Measurements from ENCODE around the gene CYSLTR2.
"Not testable (repeated sequence)": the region's sequence is repeated elsewhere in the genome, so short reads cannot be mapped to it uniquely, and the experiment has no call there.

CYSLTR2 gene

GRCh38 chr13:48644951-48645350 is 8.8 kb upstream of the CYSLTR2 start:
- DNase-seq (ENCODE audit: low read depth in 3 of 3) = no peak

GRCh38 chr13:48645845-48646244 is 7.9 kb upstream of the CYSLTR2 start:
- no peak for DNase-seq (ENCODE audit: low read depth in 3 of 3)

GRCh38 chr13:48646791-48647190 is 6.9 kb upstream of the CYSLTR2 start:
- no peak for DNase-seq (ENCODE audit: low read depth in 3 of 3)

GRCh38 chr13:48647625-48648024 is 6.1 kb upstream of the CYSLTR2 start:
- DNase-seq (ENCODE audit: low read depth in 3 of 3) = no peak

GRCh38 chr13:48648446-48648845 is 5.3 kb upstream of the CYSLTR2 start:
- DNase-seq (ENCODE audit: low read depth in 3 of 3) = no peak

GRCh38 chr13:48652851-48653471 is 768 bp upstream of the CYSLTR2 start:
- no peak for DNase-seq (ENCODE audit: low read depth in 3 of 3)

- DNase-seq (ENCODE audit: low read depth in 3 of 3) = no peak
Observed at GRCh38 chr13:48654511-48654910, 782 bp downstream of the CYSLTR2 start.

GRCh38 chr13:48655291-48655690 is 1.6 kb downstream of the CYSLTR2 start:
- no peak for DNase-seq (ENCODE audit: low read depth in 3 of 3)

- no peak for DNase-seq (ENCODE audit: low read depth in 3 of 3)
Observed at GRCh38 chr13:48656608-48657007, 2.9 kb downstream of the CYSLTR2 start.

- no peak for DNase-seq (ENCODE audit: low read depth in 3 of 3)
Observed at GRCh38 chr13:48660361-48661076, 6.8 kb downstream of the CYSLTR2 start.

- no peak for DNase-seq (ENCODE audit: low read depth in 3 of 3)
Observed at GRCh38 chr13:48661107-48661506, 7.4 kb downstream of the CYSLTR2 start.

GRCh38 chr13:48662226-48662625 is 8.5 kb downstream of the CYSLTR2 start:
- DNase-seq (ENCODE audit: low read depth in 3 of 3) = no peak

GRCh38 chr13:48667136-48667535 is 13.4 kb downstream of the CYSLTR2 start:
- DNase-seq (ENCODE audit: low read depth in 3 of 3) = no peak

- not testable (repeated sequence) for DNase-seq (ENCODE audit: low read depth in 3 of 3)
Observed at GRCh38 chr13:48671421-48671820, 17.7 kb downstream of the CYSLTR2 start.

- DNase-seq (ENCODE audit: low read depth in 3 of 3) = no peak
Observed at GRCh38 chr13:48675247-48675646, 21.5 kb downstream of the CYSLTR2 start.

GRCh38 chr13:48678316-48678715 is 24.6 kb downstream of the CYSLTR2 start:
- DNase-seq (ENCODE audit: low read depth in 3 of 3) = no peak

GRCh38 chr13:48679941-48680680 is 26.4 kb downstream of the CYSLTR2 start:
- DNase-seq (ENCODE audit: low read depth in 3 of 3) = no peak

- DNase-seq (ENCODE audit: low read depth in 3 of 3) = no peak
Observed at GRCh38 chr13:48680756-48681392, 27.1 kb downstream of the CYSLTR2 start.

- no peak for DNase-seq (ENCODE audit: low read depth in 3 of 3)
Observed at GRCh38 chr13:48681905-48682304, 28.2 kb downstream of the CYSLTR2 start.

- DNase-seq (ENCODE audit: low read depth in 3 of 3) = no peak
Observed at GRCh38 chr13:48682436-48682835, 28.7 kb downstream of the CYSLTR2 start.

- no peak for DNase-seq (ENCODE audit: low read depth in 3 of 3)
Observed at GRCh38 chr13:48686636-48687210, 33.0 kb downstream of the CYSLTR2 start.

- DNase-seq (ENCODE audit: low read depth in 3 of 3) = no peak
Observed at GRCh38 chr13:48687249-48687648, 33.5 kb downstream of the CYSLTR2 start.

Measured in stimulated activated CD4-positive, alpha-beta T cell treated with anti-CD3 and anti-CD28 coated beads, TNF-alpha, amount 100 ng/mL, for 48 hours (primary cell).